ENCODE results near the gene EXPH5.
"Not testable (repeated sequence)": the region's sequence is repeated elsewhere in the genome, so short reads cannot be mapped to it uniquely, and the experiment has no call there.

EXPH5 gene

GRCh38 chr11:108599978-108600377 lies 6.4 kb upstream of the EXPH5 start:
- no peak for DNase-seq (ENCODE audit: low spot score)

GRCh38 chr11:108597736-108598355 lies 4.3 kb upstream of the EXPH5 start:
- DNase-seq (ENCODE audit: low spot score), result no peak

GRCh38 chr11:108596701-108597100 lies 3.1 kb upstream of the EXPH5 start:
- no peak for DNase-seq (ENCODE audit: low spot score)

GRCh38 chr11:108593923-108594434 lies 411 bp upstream of the EXPH5 start:
- no peak for DNase-seq (ENCODE audit: low spot score)

- DNase-seq (ENCODE audit: low spot score), result no peak
Measured at GRCh38 chr11:108592591-108593213, 866 bp downstream of the EXPH5 start.

GRCh38 chr11:108591893-108592292 lies 1.7 kb downstream of the EXPH5 start:
- DNase-seq (ENCODE audit: low spot score), result no peak

- DNase-seq (ENCODE audit: low spot score), result no peak
Measured at GRCh38 chr11:108589136-108589535, 4.4 kb downstream of the EXPH5 start.

- DNase-seq (ENCODE audit: low spot score), result no peak
Measured at GRCh38 chr11:108588287-108588686, 5.3 kb downstream of the EXPH5 start.

- DNase-seq (ENCODE audit: low spot score), result no peak
Measured at GRCh38 chr11:108587109-108587508, 6.5 kb downstream of the EXPH5 start.

GRCh38 chr11:108586600-108586999 lies 7.0 kb downstream of the EXPH5 start:
- no peak for DNase-seq (ENCODE audit: low spot score)

- not testable (repeated sequence) for DNase-seq (ENCODE audit: low spot score)
Measured at GRCh38 chr11:108586185-108586584, 7.4 kb downstream of the EXPH5 start.

- no peak for DNase-seq (ENCODE audit: low spot score)
Measured at GRCh38 chr11:108584973-108585372, 8.6 kb downstream of the EXPH5 start.

- no peak for DNase-seq (ENCODE audit: low spot score)
Measured at GRCh38 chr11:108580645-108581044, 12.9 kb downstream of the EXPH5 start.

- DNase-seq (ENCODE audit: low spot score), result no peak
Measured at GRCh38 chr11:108580043-108580442, 13.5 kb downstream of the EXPH5 start.

- DNase-seq (ENCODE audit: low spot score), result no peak
Measured at GRCh38 chr11:108576523-108576922, 17.0 kb downstream of the EXPH5 start.

- no peak for DNase-seq (ENCODE audit: low spot score)
Measured at GRCh38 chr11:108574675-108575074, 18.9 kb downstream of the EXPH5 start.

- no peak for DNase-seq (ENCODE audit: low spot score)
Measured at GRCh38 chr11:108571001-108571400, 22.6 kb downstream of the EXPH5 start.

GRCh38 chr11:108569896-108570295 lies 23.7 kb downstream of the EXPH5 start:
- no peak for DNase-seq (ENCODE audit: low spot score)

GRCh38 chr11:108568195-108568858 lies 25.2 kb downstream of the EXPH5 start:
- DNase-seq (ENCODE audit: low spot score), result no peak

- no peak for DNase-seq (ENCODE audit: low spot score)
Measured at GRCh38 chr11:108565653-108566052, 27.9 kb downstream of the EXPH5 start.

GRCh38 chr11:108562746-108563581 lies 30.6 kb downstream of the EXPH5 start:
- no peak for DNase-seq (ENCODE audit: low spot score)

- DNase-seq (ENCODE audit: low spot score), result no peak
Measured at GRCh38 chr11:108561535-108561991, 32.0 kb downstream of the EXPH5 start.
